ENCODE data around the gene AKR1D1.
"Not testable (repeated sequence)": the region's sequence is repeated elsewhere in the genome, so short reads cannot be mapped to it uniquely, and the experiment has no call there.

DNA sequence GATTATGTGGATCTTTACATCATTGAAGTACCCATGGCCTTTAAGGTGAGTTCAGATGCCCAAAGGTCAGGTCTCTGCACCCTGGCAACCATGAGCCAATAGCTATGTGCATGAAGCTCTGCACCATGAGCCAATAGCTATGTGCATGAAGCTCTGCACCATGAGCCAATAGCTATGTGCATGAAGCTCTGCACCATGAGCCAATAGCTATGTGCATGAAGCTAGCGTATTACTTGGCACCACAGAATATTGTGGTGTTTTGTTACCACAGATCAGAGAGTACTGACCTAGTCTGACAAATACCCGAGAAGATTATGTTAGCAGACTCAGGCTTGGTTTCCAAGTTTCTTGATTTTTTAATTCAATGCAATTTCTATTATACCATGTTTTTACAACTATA is 15.6 kb downstream of the AKR1D1 start:
- TF ChIP-seq CTCF (IDR thresholded peaks at IDR 0.05); REST (IDR thresholded peaks at IDR 0.05; ENCODE audit: insufficient read depth in 1 of 2, low read depth in 2 of 2, low read length in 1 of 2): not testable (repeated sequence)
